Mesodermal cell (in vitro differentiated cells): Measurements from ENCODE around the gene TRIM28.

Experiments
- H3K27ac ChIP-seq: 2 replicates; pipeline ENCODE4 v1.7.0; 2013; ENCODE audit warnings: mild to moderate bottlenecking, low read depth, low read length, moderate library complexity; ENCODE audit not compliant: severe bottlenecking
- H3K36me3 ChIP-seq: 2 replicates; pipeline ENCODE4 v1.7.1; 2013; ENCODE audit warnings: mild to moderate bottlenecking, low read length, moderate library complexity; ENCODE audit not compliant: control insufficient read depth, insufficient read depth
- H3K4me1 ChIP-seq: one replicate; pipeline ENCODE4 v1.7.1; 2013; ENCODE audit warnings: mild to moderate bottlenecking, low read length; ENCODE audit not compliant: insufficient read depth, control insufficient read depth, poor library complexity, severe bottlenecking
- H3K4me3 ChIP-seq: 2 replicates; pipeline ENCODE4 v1.7.0; 2013; ENCODE audit warnings: low read length, control low read depth, mild to moderate bottlenecking; ENCODE audit not compliant: insufficient read depth, poor library complexity, severe bottlenecking; ENCODE audit errors: extremely low read depth
- H3K9me3 ChIP-seq: 2 replicates; pipeline ENCODE4 v1.7.1; 2013; ENCODE audit warnings: mild to moderate bottlenecking, low read length, moderate library complexity; ENCODE audit not compliant: control insufficient read depth
- WGBS, 2 experiments: methylation state at CpG; one replicate each; pipeline ENCODE4 v1.1.5; 2013; ENCODE audit warnings: missing lambda C conversion rate in 2 of 2; ENCODE audit not compliant: insufficient coverage in 2 of 2; 5-methylcytosine and 5-hydroxymethylcytosine counted together

The TRIM28 gene

DNA sequence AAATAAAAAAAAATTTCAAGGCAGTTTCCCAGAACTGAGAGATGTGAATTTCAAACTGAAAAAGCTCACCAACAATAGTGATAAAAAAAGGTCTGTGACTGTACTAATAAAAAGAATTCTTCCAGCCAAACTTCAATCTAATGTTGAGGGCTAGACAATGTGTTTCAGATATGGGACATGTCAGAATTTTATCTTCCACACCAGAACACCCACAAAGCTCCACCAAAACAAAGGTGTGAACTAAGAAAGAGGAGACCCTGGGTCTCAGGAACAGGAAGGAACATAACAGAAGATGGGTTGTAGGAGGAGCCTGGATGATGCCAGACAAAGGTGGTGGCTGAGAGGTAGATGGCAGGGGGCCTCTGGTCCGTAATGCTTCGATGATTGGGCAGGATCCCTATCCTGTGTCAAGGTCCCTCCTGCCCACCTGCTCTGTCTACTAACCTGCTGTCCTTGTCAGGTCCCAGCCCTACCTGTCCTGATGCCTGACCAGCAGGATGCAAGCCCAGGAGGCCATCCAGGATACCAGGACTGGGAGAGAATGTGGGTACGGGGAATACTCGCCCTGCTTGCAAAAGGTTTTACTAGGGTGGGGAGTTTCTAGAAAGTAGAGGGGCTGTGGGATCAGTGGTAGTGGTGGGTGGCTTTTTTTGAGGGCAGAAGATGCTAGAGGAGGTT is 24.7 kb downstream of the TRIM28 start:
- Histone ChIP-seq H3K4me3 (no peak overlapping the region), H3K9me3 (no peaks in the 10 kb centered on the region), H3K27ac (no peak overlapping the region), H3K4me1 (no peaks in the 10 kb centered on the region), H3K36me3 (peaks cover 47% of the 10 kb centered on the region)
- WGBS, 2 experiments: 95 to 100% methylated on average over 4 of the region's 4 CpGs

DNA sequence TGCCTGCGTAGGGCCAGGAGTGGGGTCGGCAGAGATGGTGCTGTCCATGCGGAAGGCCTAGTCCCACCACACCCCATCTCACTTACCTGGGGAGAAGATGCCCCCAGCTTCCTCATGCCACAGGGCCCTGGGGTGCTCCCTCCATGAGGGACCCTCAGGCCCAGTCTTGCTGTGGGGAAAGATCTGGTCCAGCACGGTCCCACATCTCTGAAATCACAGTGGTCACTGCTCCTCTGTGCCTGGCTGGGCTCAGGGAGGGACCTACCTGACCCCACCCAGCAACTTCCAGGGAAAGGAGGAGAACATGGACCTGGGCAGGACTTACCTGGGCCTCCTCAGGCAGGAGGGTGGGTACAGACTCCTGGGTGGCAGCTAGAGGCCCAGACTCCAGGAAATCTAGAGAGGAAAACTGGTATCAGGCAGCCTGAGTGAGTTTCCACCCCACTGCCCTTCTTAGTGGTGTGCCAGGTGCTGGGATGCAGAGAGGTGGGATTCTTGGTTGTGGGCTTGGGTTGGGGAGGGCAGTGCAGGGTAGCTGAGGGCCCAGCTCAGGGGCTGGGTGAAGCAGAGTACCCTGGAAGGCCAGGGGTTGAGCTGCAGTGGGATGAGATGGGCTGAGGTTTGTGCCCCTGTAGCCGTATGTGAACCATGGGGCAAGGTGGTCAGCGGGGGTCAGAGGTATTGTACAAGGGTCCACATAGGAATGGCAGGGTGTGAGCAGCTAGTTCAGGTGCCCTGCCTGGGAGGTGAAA is 25.5 kb downstream of the TRIM28 start:
- 94 to 96% methylated on average over 3 of the region's 6 CpGs for WGBS, 2 experiments
- no peaks in the 10 kb centered on the region for H3K9me3 ChIP-seq
- peaks cover 47% of the 10 kb centered on the region for H3K36me3 ChIP-seq
- no peak overlapping the region for H3K27ac ChIP-seq
- peaks cover under 1% of the 10 kb centered on the region for H3K4me1 ChIP-seq
- no peak overlapping the region for H3K4me3 ChIP-seq

DNA sequence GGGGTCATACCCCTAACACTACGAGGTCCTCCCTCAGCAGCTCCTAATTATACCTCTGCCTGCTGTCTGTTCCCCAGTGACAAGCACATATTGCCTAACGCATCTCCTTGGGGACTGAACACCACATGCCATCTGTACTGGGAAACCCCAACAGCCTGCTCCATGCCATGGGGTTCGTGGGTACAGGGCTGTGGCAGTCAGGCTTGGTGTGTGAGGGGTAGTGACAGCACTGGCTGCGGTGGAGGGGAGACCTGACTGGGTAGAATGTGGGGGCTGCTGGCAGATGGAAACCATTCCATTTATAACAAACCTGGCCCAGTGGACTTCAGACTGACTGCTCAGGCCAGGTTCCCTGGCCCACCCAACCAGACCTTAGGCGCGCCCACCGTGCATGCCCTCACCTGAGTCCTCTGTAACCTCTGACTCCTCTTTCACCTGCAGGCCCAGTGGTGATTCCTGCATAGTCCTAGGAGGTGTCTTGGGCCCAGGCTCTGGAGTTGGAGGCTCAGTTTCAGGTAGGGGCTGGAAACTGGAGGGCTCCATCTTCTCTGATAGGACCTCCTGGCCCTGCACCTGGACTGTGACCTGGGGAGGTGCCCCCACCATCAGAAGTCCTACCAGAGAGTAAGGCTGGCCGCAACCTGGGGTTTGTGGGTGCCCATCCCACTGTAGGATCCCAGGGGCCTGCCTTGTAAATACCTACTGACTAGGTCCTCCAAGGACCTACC is 26.2 kb downstream of the TRIM28 start:
- Histone ChIP-seq H3K4me3 (no peak overlapping the region), H3K27ac (no peak overlapping the region), H3K4me1 (peaks cover 4% of the 10 kb centered on the region), H3K36me3 (peaks cover 47% of the 10 kb centered on the region), H3K9me3 (no peaks in the 10 kb centered on the region)
- 100% methylated on average over 1 to 6 of the region's 8 CpGs for WGBS, 2 experiments

DNA sequence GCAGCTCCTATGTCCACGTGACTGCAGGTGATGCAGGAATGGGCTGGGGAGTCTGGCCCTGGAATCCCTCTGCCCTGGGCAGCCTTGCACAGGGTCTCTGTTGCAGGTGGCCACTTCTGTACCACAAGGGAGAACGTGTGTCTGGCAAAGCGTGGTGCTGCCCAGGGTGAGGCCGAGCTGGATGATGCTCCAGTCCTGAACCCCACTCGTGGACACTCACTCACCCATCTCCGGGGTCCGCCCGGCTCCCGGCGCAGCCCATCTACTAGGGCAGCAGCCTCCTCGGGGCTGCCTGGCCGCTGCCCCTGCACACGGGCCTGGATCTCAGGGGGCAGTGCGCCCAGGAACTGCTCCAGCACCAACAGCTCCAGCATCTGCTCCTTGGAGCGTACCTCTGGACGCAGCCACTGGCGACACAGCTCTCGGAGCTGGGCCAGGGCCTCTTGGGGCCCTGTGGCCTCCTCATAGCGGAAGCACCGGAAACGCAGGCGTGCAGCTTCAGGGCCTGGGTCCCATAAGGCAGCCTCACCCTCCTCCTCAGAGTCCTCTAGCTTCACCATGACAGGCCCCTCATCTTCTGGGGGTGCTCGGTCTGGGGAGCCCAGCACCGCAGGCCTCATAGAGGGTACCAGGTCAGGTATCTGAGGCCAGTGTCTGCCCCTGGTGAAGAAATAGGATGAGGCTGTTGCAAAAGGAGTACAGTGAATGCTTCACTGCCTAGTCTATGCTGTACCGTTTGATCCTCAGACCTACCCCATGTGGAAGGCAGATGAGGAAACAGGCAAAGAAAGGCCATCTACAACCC is 27.1 kb downstream of the TRIM28 start:
- Histone ChIP-seq H3K4me3 (no peak overlapping the region), H3K36me3 (peaks cover 47% of the 10 kb centered on the region), H3K9me3 (no peaks in the 10 kb centered on the region), H3K27ac (no peak overlapping the region), H3K4me1 (peaks cover 4% of the 10 kb centered on the region)
- 94 to 96% methylated on average over 23 of the region's 25 CpGs for WGBS, 2 experiments

DNA sequence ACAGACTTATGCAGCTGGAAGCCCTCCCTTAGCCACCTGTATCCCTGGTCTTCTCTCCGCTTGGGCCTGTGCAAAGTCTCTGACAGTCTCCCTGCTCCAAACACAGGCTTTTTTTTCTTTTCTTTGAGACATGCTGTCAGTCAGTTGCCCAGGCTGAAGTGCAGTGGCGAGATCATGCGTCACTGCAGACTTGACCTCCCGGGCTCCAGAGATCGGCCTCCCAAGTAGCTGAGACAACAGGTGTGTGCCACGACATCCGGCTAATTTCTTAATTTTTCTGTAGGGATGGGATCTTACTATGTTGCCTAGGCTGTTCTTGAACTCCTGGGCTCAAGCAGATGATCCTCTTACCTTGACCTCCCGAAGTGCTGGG is 27.7 kb downstream of the TRIM28 start:
- 93 to 94% methylated on average over 8 of the region's 8 CpGs for WGBS, 2 experiments
- peaks cover 4% of the 10 kb centered on the region for H3K4me1 ChIP-seq
- H3K4me3 ChIP-seq: no peak overlapping the region
- H3K36me3 ChIP-seq: peaks cover 43% of the 10 kb centered on the region
- H3K9me3 ChIP-seq: no peaks in the 10 kb centered on the region
- H3K27ac ChIP-seq: no peak overlapping the region

DNA sequence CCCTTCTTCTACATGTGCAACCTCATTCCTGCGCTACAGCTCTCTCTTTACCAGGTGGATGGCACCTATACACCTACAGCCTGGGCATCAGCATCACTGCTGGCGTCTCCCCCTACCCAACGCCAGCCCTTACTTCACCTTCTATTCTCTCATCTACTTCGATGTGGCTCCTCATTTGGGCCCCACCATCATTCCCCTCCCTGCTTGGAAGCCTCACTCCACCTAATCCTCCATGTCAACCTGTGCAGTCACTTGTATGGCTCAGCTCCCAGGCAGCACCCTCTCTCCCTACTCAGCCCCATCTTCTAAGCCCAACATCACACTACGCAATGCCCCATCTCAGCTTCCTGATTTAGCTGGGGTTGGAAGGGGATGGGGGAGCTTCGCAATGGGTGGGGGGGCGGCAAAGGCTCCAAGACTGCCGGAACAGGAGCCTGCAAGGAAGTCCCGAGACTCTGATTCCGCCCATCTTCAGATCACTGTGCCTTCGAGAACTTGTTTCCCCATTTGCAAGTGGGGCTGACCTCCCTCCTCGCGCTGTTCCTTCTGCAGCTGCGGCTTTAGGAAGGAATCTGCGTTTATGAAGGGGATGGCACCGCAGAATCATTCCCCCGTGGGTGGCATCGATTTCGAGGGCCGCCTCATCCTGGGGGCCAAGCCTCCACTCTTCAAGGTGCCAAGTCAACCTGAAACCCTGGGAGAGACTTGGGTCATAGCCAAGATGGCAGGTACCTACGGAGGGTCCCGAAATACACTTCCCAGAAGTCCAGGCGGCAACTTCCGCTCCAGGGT is 28.4 kb downstream of the TRIM28 start:
- 52 to 53% methylated on average over 22 to 23 of the region's 24 CpGs for WGBS, 2 experiments
- H3K27ac ChIP-seq: peak overlapping the region; percentile 99
- no peaks in the 10 kb centered on the region for H3K9me3 ChIP-seq
- H3K4me3 ChIP-seq: peak overlapping the region; percentile 68
- peaks cover 37% of the 10 kb centered on the region for H3K36me3 ChIP-seq
- H3K4me1 ChIP-seq: peaks cover 4% of the 10 kb centered on the region

DNA sequence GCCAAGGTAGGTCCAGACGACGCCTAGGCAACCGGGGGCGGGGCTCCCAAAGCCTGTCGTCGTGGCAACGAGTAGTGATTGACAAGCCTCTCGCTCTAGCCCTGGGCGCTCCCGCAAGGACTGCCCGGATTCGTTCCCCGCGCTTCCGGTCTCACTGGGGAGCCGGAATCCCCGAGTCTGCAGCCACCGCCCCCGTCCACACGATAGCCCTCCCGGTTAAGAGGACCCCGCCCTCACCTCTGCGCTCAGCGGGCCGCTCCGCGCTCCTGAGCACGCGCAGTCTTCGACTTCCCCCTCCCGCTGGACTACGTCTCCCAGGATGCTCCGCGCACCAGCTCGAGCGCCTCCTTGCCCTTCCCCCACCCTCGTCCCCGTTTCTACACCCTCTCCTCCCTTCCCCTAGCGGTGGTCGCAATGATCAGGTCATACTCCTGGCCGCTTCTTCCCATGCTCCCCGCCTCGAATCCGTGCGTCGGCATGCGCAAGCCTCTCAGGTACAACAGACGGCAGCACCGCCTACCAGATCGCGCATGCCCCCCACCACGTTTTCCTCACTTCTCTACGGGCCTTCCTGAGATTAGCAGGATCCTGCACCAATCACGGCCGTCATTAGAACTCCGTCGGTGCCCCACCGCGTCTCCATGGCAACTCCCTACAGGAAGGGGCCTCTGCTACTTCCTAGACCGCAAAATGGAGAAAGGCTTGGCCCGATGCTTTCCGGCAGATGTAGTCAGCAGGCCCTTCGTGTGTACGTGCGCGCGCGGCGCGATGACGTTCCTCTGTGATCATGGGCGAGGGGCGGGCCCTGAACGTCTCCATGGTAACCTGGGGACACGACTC is 29.2 kb downstream of the TRIM28 start, which contains the start of gene MZF1:
TSS of gene MZF1 (minus strand) at position 518 of the 840 bp plus-strand sequence. CDS start 1,946 bp downstream, outside the sequence.
- WGBS, 2 experiments: 0 to 1% methylated on average over 66 to 75 of the region's 75 CpGs
- Histone ChIP-seq H3K9me3 (no peaks in the 10 kb centered on the region), H3K36me3 (peaks cover 32% of the 10 kb centered on the region), H3K4me3 (peak within 1 kb of the TSS; percentile 68), H3K4me1 (peaks cover 4% of the 10 kb centered on the region), H3K27ac (peak within 1 kb of the TSS; percentile 99)

DNA sequence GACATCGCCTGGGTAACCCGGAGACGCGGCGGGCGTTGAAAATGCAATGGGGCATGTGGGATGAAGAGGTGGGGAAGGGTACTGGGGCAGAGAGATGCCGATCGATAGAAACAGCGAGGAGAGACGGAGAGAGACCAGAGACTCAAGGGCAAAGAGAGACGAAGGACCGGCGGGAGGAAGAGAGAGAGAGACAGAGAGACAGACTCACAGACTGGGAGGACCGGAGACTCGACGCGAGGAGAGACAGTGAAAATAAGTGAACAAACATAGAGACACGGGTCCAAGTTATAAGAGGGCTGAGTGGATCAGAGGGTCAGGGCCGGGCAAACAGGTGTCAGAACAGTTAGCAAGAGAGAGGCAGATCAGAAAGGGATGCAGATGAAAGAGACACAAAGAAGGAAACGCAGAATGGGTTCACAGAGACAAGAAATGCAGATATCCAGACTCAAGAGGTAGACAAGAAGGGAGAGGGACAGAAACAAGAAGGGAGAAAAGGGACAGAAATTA is 29.8 kb downstream of the TRIM28 start:
- Histone ChIP-seq H3K27ac (peak overlapping the region; percentile 99), H3K36me3 (peaks cover 28% of the 10 kb centered on the region), H3K9me3 (no peaks in the 10 kb centered on the region), H3K4me3 (peak overlapping the region; percentile 68), H3K4me1 (peaks cover 4% of the 10 kb centered on the region)
- 4 to 5% methylated on average over 20 of the region's 20 CpGs for WGBS, 2 experiments
